Jurkat, Clone E6-1 (cell line): ENCODE data around the gene IGSF21.
"Not testable (repeated sequence)": the region's sequence is repeated elsewhere in the genome, so short reads cannot be mapped to it uniquely, and the experiment has no call there.

Experiments
- DNase-seq: peaks from one replicate; pipeline ENCODE4 v3.0.0-alpha.2; 2011; ENCODE audit warnings: low read depth, low spot score
- H3K4me3 ChIP-seq: 2 replicates; pipeline ENCODE4 v1.5.1; 2011; ENCODE audit warnings: mild to moderate bottlenecking, low read length, control low read depth, moderate library complexity

IGSF21 gene

DNA sequence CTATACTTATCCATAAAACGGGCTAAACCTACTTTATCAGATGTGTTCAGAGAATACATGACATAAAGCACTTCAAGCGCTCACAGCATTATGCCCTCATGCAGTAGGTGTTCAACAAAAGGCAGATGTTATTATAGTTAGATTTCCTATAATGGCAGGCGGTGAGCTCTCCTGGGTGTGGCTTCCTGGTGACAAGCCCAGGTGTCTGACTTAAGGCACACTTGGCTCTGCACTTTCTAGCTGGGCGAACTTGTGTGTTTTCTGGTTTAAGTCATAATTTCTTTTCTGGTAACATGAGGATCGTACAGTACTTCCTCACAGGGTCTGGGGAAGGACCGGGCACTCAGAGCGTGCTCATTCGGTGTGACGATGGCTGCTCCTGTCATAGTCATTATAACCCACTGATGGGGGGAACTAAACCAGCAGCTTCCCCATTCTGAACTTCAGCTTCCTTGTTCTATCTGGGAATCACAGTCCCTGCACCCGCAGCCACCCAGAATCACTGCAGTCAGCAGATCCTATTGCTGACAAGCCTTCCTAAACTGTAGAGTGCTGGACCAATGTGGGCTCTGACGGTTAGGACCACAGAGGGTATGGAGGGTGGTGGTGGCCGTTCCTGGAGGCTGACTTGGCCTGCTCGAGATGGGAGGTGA lies 52.8 kb downstream of the IGSF21 start:
- no peak for DNase-seq
- H3K4me3 ChIP-seq: no peak overlapping the region

DNA sequence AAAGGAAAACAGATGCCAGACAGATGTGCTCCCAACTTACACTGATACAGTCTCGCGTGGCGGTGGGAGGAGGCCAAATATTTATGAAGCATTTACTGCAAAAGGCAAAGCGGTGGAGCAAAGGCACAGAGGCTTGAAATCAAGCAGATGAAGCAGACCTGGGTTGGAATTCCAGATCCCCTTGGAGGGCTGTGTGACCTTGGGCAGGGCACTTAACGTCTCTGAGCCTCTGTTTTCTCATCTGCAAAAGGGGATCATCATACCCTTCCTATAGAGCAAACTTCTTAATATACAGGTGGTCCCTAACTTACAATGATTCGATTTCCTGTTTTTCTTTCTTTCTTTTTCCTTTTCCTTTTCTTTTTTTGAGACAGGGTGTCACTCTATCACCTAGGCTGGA lies 54.1 kb downstream of the IGSF21 start:
- no peak for DNase-seq
- no peak overlapping the region for H3K4me3 ChIP-seq

DNA sequence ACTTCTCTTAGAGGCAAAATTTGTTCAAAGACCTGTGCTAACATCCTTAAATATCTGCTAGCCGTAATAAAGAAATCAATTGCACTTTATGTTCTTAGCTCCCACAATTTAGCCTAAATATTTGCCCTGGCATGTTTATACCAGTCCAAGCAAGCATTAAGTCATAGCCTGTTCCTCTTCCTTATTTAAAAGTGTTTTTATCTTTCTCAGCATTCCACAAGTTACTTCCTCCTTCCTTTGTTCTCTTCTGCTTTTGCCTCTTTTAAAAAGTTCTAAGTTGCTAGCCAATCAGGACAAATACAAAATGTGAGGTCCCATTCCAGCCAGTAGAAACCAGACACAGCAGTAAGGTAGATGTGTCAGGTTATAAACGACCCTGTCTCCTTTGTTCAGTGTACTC lies 58.0 kb downstream of the IGSF21 start:
- not testable (repeated sequence) for H3K4me3 ChIP-seq, DNase-seq

DNA sequence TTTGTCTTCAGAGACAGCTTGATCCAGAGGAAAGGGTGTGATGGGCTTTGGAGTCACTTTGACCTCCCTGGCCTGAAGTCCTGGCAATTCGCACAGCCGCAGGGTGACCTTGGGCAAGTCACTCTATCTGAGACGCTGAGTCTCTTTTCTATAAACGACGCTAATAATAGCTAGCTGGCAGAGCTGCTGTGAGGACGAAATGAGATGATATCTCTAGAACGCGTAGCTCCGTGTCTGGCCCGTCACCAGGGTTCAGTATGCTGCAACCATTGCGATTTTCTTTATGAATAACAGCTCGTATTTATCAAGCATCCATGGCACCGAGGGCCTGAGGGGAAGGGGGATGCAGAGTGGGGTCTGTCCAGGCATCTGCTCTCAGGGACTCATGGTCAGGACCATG lies 58.7 kb downstream of the IGSF21 start:
- no peak for DNase-seq
- H3K4me3 ChIP-seq: no peak overlapping the region

DNA sequence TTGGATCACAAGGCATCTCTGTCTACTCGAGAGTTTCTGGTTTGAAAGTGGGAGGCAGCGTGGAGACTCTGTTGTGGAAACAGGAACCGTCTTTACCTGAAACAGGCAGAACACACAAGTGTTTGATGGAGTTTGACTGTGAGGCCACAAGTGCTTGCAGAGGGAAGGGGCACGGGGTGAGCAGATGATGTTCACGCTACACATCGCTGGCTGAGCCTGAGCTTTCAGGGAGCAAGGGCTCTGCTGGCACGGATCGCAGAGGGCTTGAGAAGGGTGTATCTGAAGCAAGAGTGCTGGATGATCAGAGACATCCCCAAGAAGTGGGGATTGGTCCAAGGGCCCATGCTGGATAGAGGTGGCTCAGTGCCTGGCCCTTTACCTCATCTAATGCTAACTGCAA lies 59.3 kb downstream of the IGSF21 start:
- DNase-seq: no peak
- no peak overlapping the region for H3K4me3 ChIP-seq

DNA sequence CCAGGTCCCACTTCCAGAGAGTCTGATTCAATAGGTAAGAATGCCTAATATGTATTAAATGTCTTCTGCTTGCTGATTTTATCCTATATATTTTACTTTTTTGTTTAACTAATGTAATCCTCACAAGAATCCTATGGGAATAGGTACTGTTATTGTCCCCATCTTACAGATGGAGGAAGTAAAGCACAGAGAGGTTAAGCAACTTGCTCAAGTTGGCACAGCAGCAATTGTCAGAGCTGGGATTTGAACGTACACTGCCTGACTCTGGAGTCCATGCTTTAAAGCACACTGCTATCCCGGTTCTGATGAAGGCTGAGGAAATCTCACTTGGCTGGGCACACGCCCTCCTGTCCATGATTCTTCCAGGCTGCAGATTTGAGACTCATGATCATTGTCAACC lies 62.8 kb downstream of the IGSF21 start:
- no peak overlapping the region for H3K4me3 ChIP-seq
- no peak for DNase-seq

DNA sequence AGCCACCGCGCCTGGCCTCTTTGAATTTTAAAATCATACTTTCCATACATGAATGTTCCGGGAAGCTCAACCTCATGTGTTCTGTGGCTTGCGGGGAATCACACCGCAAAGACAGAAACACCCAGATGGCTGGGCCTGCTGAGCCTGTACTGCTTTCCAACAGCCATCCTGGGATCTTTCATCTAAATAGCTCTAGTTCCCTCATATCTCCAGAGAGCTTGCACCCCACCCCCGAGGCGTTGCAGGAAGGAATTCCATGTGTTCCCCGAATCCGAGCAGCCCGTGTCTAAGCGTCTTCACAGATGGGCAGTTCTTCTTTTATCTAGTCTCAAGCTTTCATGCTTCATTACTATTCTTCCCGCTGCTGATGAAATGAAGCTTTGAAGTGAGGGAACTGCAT lies 66.4 kb downstream of the IGSF21 start:
- DNase-seq: no peak
- no peak overlapping the region for H3K4me3 ChIP-seq

DNA sequence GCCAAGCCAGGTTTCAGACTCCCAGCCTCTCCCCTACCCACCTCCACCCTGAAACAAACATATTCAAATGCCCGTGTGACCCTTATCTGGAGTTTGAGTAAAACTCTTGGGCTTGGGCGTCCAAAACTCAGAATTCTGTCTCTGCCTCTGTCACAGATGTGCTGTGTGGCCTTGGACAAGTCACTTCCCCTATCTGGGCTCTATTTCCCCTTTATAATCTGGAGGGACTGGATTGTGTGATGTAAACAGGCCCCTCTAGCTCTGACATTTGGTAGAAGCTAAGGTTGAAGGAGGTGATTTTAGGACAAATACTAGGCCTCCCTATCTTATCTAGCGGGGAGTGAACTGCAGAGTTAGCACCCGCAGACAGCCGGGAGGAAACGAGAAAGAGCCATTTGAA lies 67.5 kb downstream of the IGSF21 start:
- no peak overlapping the region for H3K4me3 ChIP-seq
- DNase-seq: no peak

DNA sequence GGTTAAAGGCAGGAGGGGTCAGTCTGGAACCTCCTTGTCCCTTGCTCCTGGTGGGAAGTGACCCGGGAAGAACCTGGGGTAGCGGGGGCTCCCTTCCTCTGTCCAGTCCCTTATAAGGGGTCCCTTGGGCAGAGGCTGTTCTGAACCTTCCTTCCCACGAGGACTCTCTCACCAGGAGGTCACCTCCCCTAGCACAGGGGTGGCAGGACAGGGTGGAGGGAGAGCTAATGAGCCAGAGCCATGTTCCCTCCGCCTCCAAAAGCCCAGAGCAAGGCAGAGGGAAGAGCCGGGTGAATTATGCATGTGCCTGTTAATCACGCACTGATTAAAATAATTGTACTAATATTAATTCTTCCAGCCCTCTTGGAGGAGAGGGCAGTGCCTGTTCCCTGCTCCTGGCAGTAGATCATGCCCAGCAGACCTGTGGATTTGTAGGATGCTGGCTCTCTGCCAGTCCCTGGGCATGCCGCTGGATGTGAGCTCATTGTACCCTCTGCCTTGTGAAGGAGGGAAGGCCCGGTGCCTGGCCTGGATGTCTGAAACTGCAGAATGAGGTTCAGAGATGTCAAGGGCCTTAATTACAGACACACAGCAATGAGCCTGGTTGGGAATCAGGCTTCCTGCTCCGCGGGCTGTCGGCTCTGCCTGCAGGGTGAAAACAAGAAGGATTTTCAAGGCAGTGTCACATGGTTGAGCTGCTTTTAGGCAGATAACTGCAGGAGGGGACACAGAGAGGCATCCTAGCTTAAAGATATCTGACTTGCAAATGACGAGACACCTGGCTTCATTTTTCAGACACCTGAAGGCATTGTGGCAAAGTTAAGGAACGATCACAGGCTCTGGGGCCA lies 68.2 kb downstream of the IGSF21 start:
- no peak for DNase-seq
- no peak overlapping the region for H3K4me3 ChIP-seq

DNA sequence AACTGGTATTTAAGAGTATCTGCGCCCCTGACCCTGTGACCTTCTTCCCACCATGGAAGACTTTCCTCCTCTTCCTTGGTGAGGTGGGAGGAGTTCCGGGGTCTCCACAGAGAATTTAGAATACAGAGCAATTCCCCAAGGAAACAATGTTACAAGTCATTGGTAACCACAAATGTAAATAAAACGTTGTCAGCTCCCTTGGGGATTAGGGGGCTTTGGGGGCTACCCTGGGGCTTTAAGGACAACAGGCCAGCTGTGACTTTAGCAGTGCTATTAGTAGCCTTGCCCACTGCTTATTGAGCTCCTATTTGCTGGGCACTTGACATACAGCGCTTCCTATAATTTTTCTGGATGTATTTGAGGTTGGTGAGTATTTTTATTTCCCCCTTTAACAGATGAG lies 69.0 kb downstream of the IGSF21 start:
- DNase-seq: no peak
- no peak overlapping the region for H3K4me3 ChIP-seq

DNA sequence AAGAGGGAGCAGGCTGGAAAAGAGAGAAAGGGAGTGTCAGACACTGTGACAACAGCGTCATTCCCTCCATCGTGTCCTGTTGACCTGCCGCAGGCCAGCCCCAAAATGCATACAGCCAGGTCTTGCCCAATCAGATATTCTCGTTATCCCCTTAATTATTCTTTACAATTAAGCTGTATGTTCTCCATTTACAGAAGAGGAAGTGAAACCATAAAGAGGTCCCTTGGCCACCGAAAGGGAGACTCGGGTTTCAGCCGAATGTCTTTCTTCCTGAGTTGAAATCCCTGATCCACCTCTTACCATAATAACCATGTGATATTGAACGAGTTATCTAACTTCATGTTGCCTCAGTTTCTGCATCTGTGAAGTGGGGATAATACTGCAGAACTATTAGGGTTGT lies 70.5 kb downstream of the IGSF21 start:
- no peak for DNase-seq
- H3K4me3 ChIP-seq: no peak overlapping the region

DNA sequence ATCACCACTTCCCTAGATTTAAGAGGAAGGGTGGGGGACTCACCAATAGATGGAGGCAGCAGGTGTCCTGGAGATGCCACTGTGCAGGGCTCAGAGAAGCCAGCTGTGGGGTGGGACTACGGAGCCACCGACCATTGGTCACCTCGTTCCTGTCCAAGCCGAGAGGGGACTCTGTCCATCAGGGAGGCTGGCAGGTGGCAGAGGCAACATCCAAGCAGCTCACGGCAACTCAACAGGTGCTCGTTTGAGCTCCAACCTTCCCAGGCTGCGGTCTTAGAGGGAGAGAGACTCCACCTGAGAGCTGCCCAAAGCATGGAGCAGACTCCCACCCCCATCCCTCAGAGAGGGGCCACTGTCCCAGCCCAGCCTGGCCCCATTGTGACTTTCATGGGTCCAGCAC lies 71.4 kb downstream of the IGSF21 start:
- no peak overlapping the region for H3K4me3 ChIP-seq
- DNase-seq: no peak

DNA sequence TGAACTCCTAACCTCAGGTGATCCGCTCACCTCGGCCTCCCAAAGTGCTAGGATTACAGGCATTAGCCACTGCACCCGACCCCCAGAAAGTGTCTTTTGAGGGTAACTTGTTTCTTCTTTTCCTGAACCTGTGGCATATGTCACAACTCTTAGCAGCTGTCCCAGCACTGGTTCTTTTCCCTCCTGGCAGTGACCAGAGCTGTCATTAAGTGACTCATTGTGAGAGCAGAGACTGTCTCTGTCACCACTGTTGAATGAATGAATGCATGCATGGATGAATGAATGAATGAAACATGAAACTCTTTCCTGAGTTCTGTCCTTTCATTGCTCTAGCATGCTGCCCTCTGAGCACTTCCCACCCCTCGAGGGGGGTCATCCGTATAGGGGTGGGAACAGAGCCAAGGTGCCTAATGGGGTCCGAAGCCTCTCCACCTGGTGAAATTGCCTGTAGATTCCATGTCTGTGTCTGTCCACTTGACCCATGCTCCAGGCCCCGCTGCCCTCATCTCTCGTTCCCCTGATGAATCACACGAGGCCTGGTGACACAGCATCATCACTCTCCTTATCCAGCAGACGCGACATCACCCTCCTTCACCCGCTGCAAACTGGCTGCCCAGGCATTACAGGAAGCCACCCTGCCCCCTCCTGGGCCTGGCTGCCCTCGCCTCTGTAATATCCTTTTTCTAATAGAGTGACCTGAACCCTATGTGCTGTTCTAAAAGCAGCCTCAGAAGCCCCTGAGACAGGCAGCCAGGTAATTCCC lies 75.0 kb downstream of the IGSF21 start:
- no peak for DNase-seq
- H3K4me3 ChIP-seq: no peak overlapping the region

DNA sequence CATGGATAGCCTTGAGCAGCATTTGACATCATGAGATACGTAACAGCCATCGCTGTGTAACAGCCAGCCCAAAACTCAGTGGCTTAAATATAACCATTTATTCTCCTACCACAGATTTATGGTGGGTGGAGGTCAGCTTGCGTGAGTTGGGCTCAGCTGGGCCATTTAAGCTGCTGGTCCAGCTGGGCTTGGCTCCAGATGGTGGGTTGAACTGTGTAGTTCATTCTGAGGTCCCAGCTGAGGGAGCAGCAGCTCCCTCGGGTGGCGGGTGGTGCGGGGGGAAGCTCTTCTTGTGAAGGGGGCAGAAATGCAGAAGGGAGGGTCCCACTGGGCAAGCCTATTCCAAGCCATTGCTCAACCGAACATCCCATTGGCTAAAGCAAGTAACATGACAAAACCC lies 75.9 kb downstream of the IGSF21 start:
- no peak overlapping the region for H3K4me3 ChIP-seq
- no peak for DNase-seq

DNA sequence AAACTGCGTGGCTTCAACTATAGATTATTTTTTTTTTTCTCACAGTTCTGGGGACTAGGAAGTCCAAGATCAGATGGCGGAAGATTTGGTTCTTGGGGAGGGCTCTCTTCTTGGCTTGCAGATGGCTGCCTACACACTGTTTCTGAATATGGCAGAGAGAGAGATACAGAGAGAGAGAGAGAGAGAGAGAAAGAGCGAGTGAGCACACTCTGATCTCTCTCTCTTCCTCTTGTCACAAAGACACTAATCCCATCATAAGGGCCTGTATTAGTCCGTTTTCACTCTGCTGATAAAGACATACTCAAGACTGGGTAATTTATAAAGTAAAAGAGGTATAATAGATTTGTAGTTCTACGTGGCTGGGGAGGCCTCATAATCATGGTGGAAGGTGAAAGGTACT lies 79.5 kb downstream of the IGSF21 start:
- DNase-seq: no peak
- H3K4me3 ChIP-seq: no peak overlapping the region

DNA sequence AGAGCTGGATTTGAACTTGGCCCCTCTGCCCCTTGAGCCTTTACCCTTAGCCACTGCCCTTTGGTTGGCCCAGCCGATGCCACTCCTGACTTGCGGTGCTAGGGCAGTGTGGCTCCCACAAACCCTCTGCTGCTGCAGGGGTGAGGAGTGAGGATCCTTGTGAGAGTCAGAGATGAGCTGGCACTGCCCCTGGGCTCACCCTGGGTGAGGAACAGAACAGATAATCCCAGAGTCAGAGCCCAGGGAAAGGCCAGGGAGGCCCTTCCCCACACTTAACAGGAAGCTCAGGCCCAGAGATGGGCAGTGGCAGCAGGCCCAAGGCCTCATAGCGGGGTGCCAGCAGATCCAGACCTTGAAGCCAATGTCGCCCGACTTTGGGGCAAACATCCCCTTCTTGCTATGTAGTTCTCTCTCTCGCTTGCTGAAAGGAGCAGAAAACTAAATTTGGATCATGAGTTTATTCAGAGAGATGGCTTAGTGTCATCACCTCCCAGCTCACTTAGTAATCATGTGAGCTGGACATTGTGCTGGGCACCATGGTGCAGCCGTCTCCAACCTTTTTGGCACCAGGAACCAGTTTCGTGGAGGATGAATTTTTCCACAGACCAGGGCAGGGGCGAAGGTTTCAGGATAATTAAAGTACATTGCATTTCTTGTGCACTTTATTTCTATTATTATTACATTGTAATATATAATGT lies 81.4 kb downstream of the IGSF21 start:
- no peak for DNase-seq
- no peak overlapping the region for H3K4me3 ChIP-seq

DNA sequence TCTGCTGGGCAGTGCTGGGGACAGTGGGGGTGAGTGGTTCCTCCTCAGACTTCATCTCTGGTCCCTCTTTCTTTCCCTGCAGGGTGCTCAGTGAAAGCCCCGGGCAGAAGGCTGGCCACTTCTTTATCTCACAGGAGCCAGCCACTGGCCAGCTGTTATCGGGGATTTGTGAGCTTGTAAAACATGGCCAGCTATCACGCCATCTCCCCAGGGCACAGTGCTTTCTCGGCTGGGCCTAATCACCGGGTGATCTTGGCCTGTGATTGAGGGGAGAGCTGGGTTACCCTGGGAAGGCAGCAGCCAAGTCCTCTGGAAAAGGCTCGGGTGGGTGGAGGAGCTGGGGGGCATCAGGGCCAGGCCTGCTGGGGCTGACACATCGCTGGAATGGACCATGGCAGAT lies 83.0 kb downstream of the IGSF21 start:
- DNase-seq: no peak
- H3K4me3 ChIP-seq: no peak overlapping the region

DNA sequence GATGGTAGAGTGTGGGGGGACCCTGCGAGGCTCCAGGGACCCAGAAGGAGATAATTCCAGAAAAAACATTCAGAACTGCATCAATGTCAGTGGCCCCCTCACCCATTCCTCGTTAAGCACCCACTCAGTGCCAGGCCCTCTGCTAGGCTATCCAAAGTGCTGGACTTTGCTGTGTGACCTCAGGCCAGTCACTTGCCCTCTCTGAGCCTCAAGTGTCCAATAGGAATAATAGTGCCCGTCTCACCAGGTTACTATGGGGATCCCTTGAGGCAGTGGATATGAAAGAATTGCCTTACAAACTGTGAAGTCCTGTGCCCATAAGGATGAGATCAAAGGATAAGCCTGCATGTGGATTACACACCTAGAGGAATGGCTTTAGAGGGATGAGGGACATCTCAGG lies 83.4 kb downstream of the IGSF21 start:
- DNase-seq: no peak
- H3K4me3 ChIP-seq: no peak overlapping the region

DNA sequence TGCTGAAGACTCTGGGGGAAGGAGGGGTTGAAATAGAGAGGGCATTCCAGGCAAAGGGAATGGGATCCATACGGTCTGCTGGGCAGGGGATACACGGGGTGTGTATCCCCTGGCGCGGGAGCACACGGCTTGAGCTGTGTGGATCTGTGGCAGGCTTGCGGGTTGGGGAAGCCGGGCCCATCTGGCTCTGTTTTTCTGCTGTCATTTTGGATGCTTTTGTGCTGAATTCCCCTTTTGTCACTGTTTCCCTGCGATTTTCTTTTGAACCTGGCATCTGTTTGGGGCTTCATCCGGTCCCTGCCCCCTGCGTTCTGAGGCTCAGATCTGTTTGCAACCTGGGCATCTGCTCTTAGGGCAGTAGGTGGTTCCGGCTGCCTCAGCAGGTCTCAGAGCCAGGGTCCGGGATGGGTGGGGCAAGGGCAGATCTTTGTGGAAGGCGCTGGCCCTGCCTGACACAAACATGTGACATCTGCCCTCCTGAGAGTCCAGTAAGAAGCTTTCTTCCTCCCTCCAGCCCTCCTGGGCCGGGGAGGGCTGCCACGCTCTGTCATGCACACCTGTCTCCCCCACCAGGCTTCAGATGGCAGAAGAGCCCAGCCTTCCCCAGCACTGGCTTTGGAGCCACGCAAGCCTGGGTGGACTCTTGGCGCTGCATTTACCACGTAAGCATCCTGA lies 84.0 kb downstream of the IGSF21 start:
- DNase-seq: no peak
- no peak overlapping the region for H3K4me3 ChIP-seq
